HG03139 (cell line): ENCODE results near the gene RNFT1.
"Not testable (repeated sequence)": the region's sequence is repeated elsewhere in the genome, so short reads cannot be mapped to it uniquely, and the experiment has no call there.

ENCODE experiments used
- ATAC-seq: cut with Tn5 transposase; IDR thresholded peaks from one replicate; pipeline ENCODE4 v1.9.1; 2021; ENCODE audit not compliant: unreplicated experiment

The RNFT1 gene

GRCh38 chr17:59964482-59965328, at the start of gene RNFT1:
Gene RNFT1, minus strand, starts transcription at chr17:59964740. Its CDS starts 77 bp downstream, at chr17:59964663.
- ATAC-seq, result peak; percentile 73

- not testable (repeated sequence) for ATAC-seq
Observed at GRCh38 chr17:60009326-60009725, 44.8 kb upstream of the RNFT1 start.

- not testable (repeated sequence) for ATAC-seq
Observed at GRCh38 chr17:60008377-60008776, 43.8 kb upstream of the RNFT1 start.

GRCh38 chr17:60006160-60006559, 41.6 kb upstream of the RNFT1 start:
- no peak for ATAC-seq

GRCh38 chr17:60004561-60004960, 40.0 kb upstream of the RNFT1 start:
- not testable (repeated sequence) for ATAC-seq

- ATAC-seq, result not testable (repeated sequence)
Observed at GRCh38 chr17:60002405-60002804, 37.9 kb upstream of the RNFT1 start.

GRCh38 chr17:59996608-59997007, 32.1 kb upstream of the RNFT1 start:
- ATAC-seq, result not testable (repeated sequence)

- not testable (repeated sequence) for ATAC-seq
Observed at GRCh38 chr17:59975166-59975565, 10.6 kb upstream of the RNFT1 start.

- ATAC-seq, result not testable (repeated sequence)
Observed at GRCh38 chr17:59973483-59973882, 8.9 kb upstream of the RNFT1 start.

GRCh38 chr17:59972778-59973177, 8.2 kb upstream of the RNFT1 start:
- ATAC-seq, result no peak

- not testable (repeated sequence) for ATAC-seq
Observed at GRCh38 chr17:59971771-59972170, 7.2 kb upstream of the RNFT1 start.

GRCh38 chr17:59963738-59964481, 630 bp downstream of the RNFT1 start:
- ATAC-seq, result peak; percentile 16

GRCh38 chr17:59962739-59963318, 1.7 kb downstream of the RNFT1 start:
- ATAC-seq, result no peak

- not testable (repeated sequence) for ATAC-seq
Observed at GRCh38 chr17:59959574-59959973, 5.0 kb downstream of the RNFT1 start.

- ATAC-seq, result no peak
Observed at GRCh38 chr17:59954856-59955255, 9.7 kb downstream of the RNFT1 start.

- no peak for ATAC-seq
Observed at GRCh38 chr17:59950049-59950448, 14.5 kb downstream of the RNFT1 start.

GRCh38 chr17:59947310-59947709, 17.2 kb downstream of the RNFT1 start:
- not testable (repeated sequence) for ATAC-seq

- not testable (repeated sequence) for ATAC-seq
Observed at GRCh38 chr17:59946433-59946832, 18.1 kb downstream of the RNFT1 start.

- no peak for ATAC-seq
Observed at GRCh38 chr17:59941131-59941530, 23.4 kb downstream of the RNFT1 start.

GRCh38 chr17:59940697-59941096, 23.8 kb downstream of the RNFT1 start:
- not testable (repeated sequence) for ATAC-seq

GRCh38 chr17:59933317-59933716, 31.2 kb downstream of the RNFT1 start:
- ATAC-seq, result not testable (repeated sequence)
